Activated CD8-positive, alpha-beta memory T cell treated with anti-CD3 and anti-CD28 coated beads, Interleukin-2, amount 50 U/mL, for 1 hour (primary cell): Measurements from ENCODE around the gene ZNF10.

Experiments used
- DNase-seq: peaks from one replicate; pipeline ENCODE4 v3.0.0-alpha.2; 2020; ENCODE audit errors: extremely low read depth

ZNF10 gene

GRCh38 chr12:133130038-133130807 is at the start of gene ZNF10, which contains the start of gene ZNF891:
ZNF10 (plus strand) TSS chr12:133130627; CDS start chr12:133144493, 13,866 bp downstream.
ZNF891 (minus strand) TSS chr12:133130274; CDS start chr12:133121918, 8,356 bp downstream.
- DNase-seq: peak; percentile 85

DNA sequence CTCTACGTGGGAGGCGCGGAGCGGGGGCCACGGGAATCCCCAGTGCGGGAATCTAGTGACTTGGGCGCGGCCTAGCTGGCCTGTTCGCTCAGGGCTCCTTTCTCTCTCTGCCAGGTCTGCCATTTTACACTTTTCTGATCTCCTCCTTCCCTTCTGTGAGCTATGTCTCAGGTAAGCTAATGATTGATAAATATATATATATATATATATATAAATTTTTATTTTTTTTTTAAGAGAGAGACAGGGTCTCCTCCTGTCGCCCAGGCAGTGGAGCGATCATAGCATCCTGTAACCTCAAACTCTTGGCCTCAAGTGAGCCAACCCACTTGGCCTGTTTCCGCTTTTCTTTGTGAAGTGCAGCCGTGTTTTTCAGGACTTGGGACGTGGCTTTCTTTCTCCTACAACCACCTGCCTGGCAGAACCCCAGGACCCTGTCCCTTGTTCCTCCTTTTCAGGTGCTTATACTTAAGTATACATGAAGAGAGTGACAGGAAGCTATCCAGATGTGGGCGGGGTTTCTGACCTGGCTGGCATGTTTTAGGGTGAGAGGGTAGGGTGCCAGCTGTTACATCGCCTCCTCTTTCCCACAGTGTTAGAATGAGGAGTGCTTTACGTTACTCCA is 49.2 kb upstream of the ZNF10 start:
- DNase-seq: no peak

DNA sequence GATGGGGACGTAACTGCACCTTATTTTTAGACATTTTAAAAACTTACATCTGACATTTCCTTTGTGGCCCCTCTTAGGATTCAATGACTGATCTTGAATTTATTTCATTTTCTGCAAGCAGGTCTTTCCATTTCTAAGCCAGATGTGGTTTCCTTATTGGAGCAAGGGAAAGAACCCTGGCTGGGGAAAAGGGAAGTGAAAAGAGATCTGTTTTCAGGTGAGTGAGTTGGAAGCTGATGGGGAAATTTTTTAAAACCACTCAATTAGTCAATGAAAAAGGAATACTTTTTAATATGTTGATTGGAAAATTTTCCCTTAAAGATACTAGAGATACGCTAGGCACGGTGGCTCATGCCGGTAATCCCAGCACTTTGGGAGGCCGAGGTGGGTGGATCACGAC is 47.1 kb upstream of the ZNF10 start:
- no peak for DNase-seq

DNA sequence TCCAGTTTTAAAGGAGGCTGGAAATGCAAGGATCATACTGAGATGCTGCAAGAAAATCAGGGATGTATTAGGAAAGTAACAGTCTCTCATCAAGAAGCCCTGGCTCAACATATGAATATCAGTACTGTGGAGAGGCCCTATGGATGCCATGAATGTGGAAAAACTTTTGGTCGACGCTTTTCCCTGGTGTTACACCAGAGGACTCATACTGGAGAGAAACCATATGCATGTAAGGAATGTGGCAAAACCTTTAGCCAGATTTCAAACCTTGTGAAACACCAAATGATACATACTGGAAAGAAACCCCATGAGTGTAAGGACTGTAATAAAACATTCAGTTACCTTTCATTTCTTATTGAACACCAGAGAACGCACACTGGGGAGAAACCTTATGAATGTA is 24.8 kb upstream of the ZNF10 start:
- no peak for DNase-seq

- DNase-seq: no peak
Measured at GRCh38 chr12:133106253-133106652, 24.2 kb upstream of the ZNF10 start.

- DNase-seq: no peak
Measured at GRCh38 chr12:133107121-133107520, 23.3 kb upstream of the ZNF10 start.

- DNase-seq: no peak
Measured at GRCh38 chr12:133108150-133108549, 22.3 kb upstream of the ZNF10 start.

DNA sequence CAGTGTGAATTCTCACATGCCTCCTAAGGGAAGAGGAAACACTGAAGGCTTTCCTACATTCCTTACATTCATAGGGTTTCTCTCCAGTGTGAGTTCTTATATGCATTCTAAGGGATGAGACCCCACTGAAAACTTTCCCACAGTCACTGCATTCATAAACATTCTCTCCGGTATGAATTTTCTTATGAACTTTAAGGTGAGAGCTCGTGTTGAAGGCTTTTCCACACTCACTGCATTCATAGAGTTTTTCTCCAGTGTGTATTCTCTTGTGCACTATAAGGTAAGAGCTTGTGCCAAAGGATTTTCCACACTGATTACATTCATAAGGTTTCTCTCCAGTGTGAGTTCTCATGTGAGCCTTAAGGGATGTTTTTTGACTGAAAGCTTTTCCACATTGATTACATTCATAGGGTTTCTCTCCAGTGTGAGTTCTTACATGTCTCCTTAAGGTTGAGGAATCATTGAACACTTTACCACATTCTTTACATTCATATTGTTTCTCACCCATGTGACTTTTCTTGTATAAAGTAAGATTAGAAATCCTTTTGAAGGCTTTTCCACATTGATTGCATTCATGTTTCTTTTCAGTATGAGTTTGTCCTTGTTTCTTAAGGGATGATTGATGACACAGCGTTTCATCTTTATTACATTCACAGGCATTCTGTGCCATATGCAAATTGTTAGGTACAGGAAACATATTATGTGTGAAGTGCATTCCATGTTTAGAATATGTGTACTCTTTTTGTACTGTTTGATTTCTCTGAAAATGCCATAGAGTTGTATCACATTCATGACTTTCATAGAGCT is 9.8 kb upstream of the ZNF10 start:
- DNase-seq: no peak

GRCh38 chr12:133124674-133125073 is 5.8 kb upstream of the ZNF10 start:
- DNase-seq: no peak

- DNase-seq: no peak
Measured at GRCh38 chr12:133129368-133130037, 924 bp upstream of the ZNF10 start.

DNA sequence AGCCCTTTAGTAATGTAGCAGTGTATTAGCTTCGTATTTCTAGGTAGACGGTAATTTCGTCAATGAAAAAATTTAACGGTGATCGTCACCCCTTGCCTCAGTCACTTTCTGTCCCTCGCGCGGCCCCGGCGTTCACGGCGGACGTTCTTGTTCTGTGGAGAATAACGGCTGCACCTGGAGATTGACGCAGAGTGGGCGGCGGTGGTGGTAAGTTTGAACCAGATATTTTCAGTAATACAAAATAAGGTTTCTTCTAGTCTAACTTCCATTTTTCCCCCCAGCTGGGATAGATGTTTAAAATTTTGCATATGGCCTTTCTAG is 341 bp downstream of the ZNF10 start:
- no peak for DNase-seq

- DNase-seq: no peak
Measured at GRCh38 chr12:133135747-133136146, 5.3 kb downstream of the ZNF10 start.

GRCh38 chr12:133145981-133146380 is 15.6 kb downstream of the ZNF10 start:
- DNase-seq: no peak

- no peak for DNase-seq
Measured at GRCh38 chr12:133156125-133156690, 25.8 kb downstream of the ZNF10 start.

DNA sequence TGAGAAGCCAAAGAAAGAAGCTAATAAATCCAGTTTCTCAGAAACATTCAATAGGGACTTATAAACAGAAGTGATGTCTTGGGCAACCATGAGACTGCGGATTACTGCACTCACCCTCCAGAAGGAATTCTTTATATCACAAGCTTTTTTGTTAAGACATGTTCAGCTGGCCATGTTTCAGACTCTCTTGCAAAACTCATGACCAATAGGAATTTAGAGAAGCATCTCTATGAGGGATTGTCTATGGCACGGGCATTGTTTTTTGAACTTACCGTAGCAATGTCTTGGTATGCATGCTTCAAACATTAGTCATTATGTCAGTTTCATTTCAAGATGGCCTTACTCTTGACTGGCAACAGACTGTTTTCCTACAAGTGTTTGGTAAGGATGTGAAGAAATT is 35.3 kb downstream of the ZNF10 start:
- DNase-seq: no peak

GRCh38 chr12:133172491-133172890 is 42.1 kb downstream of the ZNF10 start:
- no peak for DNase-seq

DNA sequence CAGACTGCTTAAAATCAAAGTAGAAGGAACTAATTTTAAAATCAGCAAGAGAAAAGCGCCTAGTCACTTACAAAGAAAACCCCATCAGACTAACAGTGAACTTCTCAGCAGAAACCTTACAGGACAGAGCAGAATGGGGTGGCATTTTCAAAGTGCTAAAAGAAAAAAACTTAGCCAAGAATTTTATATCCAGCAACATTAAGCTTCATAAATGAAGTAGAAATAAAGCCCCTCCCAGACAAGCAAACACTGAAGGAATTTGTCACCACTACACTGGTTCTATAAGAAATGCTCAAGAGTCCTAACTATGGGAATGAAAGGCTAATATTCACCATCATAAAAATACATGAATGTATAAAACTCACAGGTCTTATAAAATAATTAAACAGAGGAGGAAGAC is 44.5 kb downstream of the ZNF10 start:
- DNase-seq: no peak

GRCh38 chr12:133180669-133181068 is 50.2 kb downstream of the ZNF10 start:
- DNase-seq: no peak

DNA sequence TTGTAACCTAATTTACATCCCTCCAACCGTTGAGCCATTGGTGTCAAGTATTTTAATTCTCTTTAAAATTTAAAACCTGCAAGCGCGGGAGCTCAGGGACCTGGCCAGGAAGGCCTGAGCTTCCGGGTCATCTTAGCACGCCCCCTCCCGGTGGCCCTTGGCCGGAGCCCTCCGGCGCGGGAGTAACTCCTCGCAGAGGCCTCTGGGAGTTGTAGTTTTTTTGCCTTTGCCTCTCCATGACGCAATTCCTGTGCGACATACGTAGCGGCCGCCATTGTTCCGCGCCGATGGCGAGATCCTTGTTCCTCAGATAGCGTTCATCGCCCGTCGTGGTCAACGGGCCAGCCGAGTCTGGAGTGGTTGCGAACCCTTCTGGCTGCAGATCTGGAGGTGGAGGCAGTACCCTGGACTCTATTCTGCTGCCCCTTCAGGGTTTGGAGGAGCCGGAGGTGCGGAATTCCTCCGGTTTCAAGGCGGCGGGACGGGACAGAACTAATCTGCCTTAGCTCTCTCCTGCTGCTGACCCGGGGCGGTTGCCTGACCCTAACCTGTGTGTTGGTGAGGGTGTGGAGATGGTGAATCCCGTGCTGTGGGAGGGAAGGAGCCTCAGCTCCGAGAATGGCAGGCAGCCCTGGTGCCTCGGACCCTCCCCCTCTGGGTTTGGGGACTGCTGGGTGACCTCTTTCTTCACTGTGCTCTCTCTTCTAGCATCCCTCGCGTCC is 51.0 kb downstream of the ZNF10 start, which contains the start of gene ZNF268:
ZNF268 (plus strand) TSS at position 258 of the 722 bp plus-strand sequence. CDS start 503 bp downstream, outside the sequence.
- peak; percentile 70 for DNase-seq

GRCh38 chr12:133190176-133190575 is 59.7 kb downstream of the ZNF10 start:
- DNase-seq: no peak

DNA sequence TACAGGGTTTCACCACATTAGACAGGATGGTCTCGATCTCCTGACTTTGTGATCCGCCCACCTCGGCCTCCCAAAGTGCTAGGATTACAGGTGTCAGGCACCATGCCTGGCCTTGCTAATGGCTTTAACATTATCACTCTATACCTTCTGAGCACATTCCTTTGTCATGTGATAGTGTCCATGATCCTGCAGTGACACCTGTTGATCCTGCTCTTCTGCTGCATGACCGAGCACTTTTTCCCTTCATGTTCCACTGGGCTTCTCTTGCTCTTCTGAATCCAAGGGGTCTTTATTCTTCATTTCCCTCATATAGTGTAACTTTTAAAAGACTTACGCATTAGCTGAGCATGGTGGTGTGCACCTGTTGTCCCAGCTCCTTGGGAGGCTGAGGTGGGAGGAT is 62.4 kb downstream of the ZNF10 start:
- no peak for DNase-seq
